Astrocyte (in vitro differentiated cells and primary cell): ENCODE data around the gene PER1. TPM values are rescaled to one million over a fixed set of nuclear protein-coding genes. Genes with fewer than 3 reads are reported as not detected.

Source experiments
- DNase-seq: peaks from one replicate; pipeline ENCODE4 v3.0.0-alpha.2; 2010; ENCODE audit warnings: low read depth
- FAIRE-seq: peaks from 2 replicates; lab custom pipeline; 2011; peaks lifted over from hg19 to GRCh38; lab: Jason Lieb, UNC
- H2AFZ ChIP-seq: 2 replicates; pipeline ENCODE4 v1.6.0; 2012; ENCODE audit warnings: low read depth, low read length, inconsistent platforms
- H3K27ac ChIP-seq: 2 replicates; pipeline ENCODE4 v1.5.1; 2011; ENCODE audit warnings: low read depth, low read length, inconsistent platforms
- H3K27me3 ChIP-seq: 2 replicates; pipeline ENCODE4 v1.6.0; 2011; ENCODE audit warnings: low read length, inconsistent platforms; ENCODE audit not compliant: insufficient read depth
- H3K36me3 ChIP-seq: 2 replicates; pipeline ENCODE4 v1.5.1; 2011; ENCODE audit warnings: low read length, inconsistent platforms; ENCODE audit not compliant: insufficient read depth
- H3K4me1 ChIP-seq: 2 replicates; pipeline ENCODE4 v1.5.1; 2011; ENCODE audit warnings: low read length, inconsistent platforms; ENCODE audit not compliant: insufficient read depth
- H3K4me2 ChIP-seq: 2 replicates; pipeline ENCODE4 v1.6.0; 2012; ENCODE audit warnings: low read length, inconsistent platforms
- H3K4me3 ChIP-seq: 2 replicates; pipeline ENCODE4 v1.5.1; 2011; ENCODE audit warnings: low read depth, mild to moderate bottlenecking, low read length, inconsistent platforms; ENCODE audit not compliant: insufficient read depth
- H3K79me2 ChIP-seq: 2 replicates; pipeline ENCODE4 v1.6.0; 2012; ENCODE audit warnings: mild to moderate bottlenecking, low read length, inconsistent platforms; ENCODE audit not compliant: insufficient read depth
- H3K9ac ChIP-seq: 2 replicates; pipeline ENCODE4 v1.6.0; 2012; ENCODE audit warnings: mild to moderate bottlenecking, low read length, inconsistent platforms
- H3K9me3 ChIP-seq: 2 replicates; pipeline ENCODE4 v1.5.1; 2012; ENCODE audit warnings: low read depth, mild to moderate bottlenecking, low read length, inconsistent platforms; ENCODE audit not compliant: insufficient read depth
- H4K20me1 ChIP-seq: 2 replicates; pipeline ENCODE4 v1.6.0; 2012; ENCODE audit warnings: low read length, inconsistent platforms; ENCODE audit not compliant: insufficient read depth
- H3K27ac Mint-ChIP-seq: one replicate; pipeline ENCODE4 v1.8.0; 2021; ENCODE audit warnings: mild to moderate bottlenecking, mixed read lengths; ENCODE audit not compliant: unreplicated experiment
- H3K27me3 Mint-ChIP-seq: one replicate; pipeline ENCODE4 v1.8.0; 2021; ENCODE audit warnings: low read depth, mixed read lengths; ENCODE audit not compliant: unreplicated experiment
- H3K36me3 Mint-ChIP-seq: one replicate; pipeline ENCODE4 v1.8.0; 2021; ENCODE audit warnings: low read depth, mixed read lengths; ENCODE audit not compliant: unreplicated experiment
- H3K4me1 Mint-ChIP-seq: one replicate; pipeline ENCODE4 v1.8.0; 2021; ENCODE audit warnings: low read depth, mixed read lengths; ENCODE audit not compliant: unreplicated experiment
- H3K4me3 Mint-ChIP-seq: one replicate; pipeline ENCODE4 v1.8.0; 2021; ENCODE audit warnings: mild to moderate bottlenecking, moderate library complexity, mixed read lengths; ENCODE audit not compliant: unreplicated experiment
- H3K9me3 Mint-ChIP-seq: one replicate; pipeline ENCODE4 v1.8.0; 2021; ENCODE audit warnings: mild to moderate bottlenecking, mixed read lengths; ENCODE audit not compliant: unreplicated experiment
- EZH2 ChIP-seq: IDR thresholded peaks from 2 replicates; pipeline ENCODE4 v1.6.1; 2012; ENCODE audit warnings: mild to moderate bottlenecking, low read length, inconsistent platforms; ENCODE audit not compliant: insufficient read depth
- total RNA-seq: library from RNA; stranded (reverse); gene quantifications from 2 replicates; pipeline ENCODE4 v1.2.1, GENCODE V29; 2021
- TF ChIP-seq, protein P1 (sequence below): IDR thresholded peaks from 2 replicates; pipeline ENCODE4 v1.5.1; 2011; ENCODE audit warnings: low read depth, mild to moderate bottlenecking, inconsistent platforms, low read length, moderate library complexity; ENCODE audit not compliant: insufficient read depth

Gene PER1
- total RNA-seq, 1 donor from 2014 or later, result 17.0 TPM

DNA sequence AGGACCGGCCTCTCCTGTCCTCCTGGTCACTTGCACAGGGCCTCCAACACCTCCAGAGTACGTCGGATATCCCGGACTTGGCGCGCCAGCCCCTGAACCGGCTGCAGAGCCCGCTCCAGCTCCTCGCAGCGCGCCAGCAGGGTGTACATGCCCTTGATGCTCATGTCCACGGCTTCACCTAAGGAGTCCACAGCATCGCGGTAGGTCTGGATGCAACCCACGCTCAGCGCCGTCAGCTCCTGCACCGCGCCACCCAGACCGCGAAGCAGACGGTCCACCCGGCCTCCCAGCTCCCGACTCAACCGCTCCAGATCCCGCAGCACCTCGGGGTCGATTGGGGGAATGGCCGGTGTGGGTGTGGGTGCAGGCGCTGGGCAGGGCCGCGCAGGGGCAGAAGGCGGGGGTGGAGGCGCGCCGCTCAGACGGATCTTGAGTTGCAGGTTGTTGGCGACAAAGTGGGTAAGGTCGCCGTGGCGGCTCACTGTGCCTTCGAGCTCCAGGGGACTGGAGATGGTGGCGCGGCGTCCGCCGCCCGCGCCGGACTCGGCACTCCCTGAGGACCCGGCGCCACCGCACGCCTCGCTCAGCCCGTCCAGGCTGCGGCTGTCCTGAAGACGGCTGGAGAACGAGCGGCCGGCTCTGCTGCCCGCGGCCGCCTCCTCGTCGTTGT lies 37.0 kb upstream of the PER1 start:
- Mint-ChIP-seq H3K27me3 (no peaks in the 10 kb centered on the region), H3K9me3 (no peaks in the 10 kb centered on the region), H3K4me1 (no peaks in the 10 kb centered on the region), H3K27ac (peak overlapping the region; percentile 88), H3K4me3 (no peak overlapping the region), H3K36me3 (no peaks in the 10 kb centered on the region)
- Histone ChIP-seq H3K9ac (peak overlapping the region; percentile 85), H3K36me3 (no peaks in the 10 kb centered on the region), H4K20me1 (peaks cover 24% of the 10 kb centered on the region), H3K4me1 (peaks cover 33% of the 10 kb centered on the region), H3K4me2 (peak overlapping the region; percentile 89), H3K79me2 (peaks cover 15% of the 10 kb centered on the region), H2AFZ (peak overlapping the region; percentile 77), H3K9me3 (no peaks in the 10 kb centered on the region), H3K27me3 (no peaks in the 10 kb centered on the region), H3K4me3 (peak overlapping the region; percentile 70), H3K27ac (peak overlapping the region; percentile 73)
- FAIRE-seq (no peak), DNase-seq (no peak)
- no peak for TF ChIP-seq EZH2
- TF ChIP-seq, protein P1, sequence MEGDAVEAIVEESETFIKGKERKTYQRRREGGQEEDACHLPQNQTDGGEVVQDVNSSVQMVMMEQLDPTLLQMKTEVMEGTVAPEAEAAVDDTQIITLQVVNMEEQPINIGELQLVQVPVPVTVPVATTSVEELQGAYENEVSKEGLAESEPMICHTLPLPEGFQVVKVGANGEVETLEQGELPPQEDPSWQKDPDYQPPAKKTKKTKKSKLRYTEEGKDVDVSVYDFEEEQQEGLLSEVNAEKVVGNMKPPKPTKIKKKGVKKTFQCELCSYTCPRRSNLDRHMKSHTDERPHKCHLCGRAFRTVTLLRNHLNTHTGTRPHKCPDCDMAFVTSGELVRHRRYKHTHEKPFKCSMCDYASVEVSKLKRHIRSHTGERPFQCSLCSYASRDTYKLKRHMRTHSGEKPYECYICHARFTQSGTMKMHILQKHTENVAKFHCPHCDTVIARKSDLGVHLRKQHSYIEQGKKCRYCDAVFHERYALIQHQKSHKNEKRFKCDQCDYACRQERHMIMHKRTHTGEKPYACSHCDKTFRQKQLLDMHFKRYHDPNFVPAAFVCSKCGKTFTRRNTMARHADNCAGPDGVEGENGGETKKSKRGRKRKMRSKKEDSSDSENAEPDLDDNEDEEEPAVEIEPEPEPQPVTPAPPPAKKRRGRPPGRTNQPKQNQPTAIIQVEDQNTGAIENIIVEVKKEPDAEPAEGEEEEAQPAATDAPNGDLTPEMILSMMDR, result no peak

DNA sequence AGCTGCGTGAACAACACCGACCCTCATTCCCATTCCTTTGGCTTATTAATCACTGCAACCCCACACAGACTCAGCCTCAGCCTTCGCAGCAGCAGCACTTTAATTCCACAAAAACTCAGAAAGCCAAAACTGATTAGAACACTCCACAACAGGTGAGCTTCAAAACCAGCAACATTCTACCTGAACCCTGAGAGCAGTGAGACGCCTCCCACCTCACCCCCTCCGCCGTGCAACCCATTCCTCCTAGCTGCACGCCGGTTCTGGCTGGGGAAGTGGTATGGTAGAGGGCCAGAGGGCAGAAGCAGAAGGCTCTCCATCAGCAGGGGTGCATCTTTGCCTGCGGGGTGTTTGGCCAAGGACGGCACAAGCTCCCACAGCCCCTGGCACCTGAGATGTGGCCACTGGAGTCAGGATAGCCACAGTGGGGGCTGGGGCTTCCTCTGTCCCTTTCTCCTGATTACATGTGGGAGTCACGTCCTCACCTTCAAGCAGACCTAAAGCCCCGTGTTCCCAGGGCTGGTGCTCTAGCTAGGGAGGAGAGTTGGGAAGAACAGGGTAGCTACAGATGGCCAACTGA lies 36.1 kb upstream of the PER1 start:
- Histone ChIP-seq H3K9me3 (no peaks in the 10 kb centered on the region), H4K20me1 (peaks cover 24% of the 10 kb centered on the region), H2AFZ (no peak overlapping the region), H3K9ac (peak overlapping the region; percentile 85), H3K4me3 (peak overlapping the region; percentile 70), H3K4me2 (peak overlapping the region; percentile 89), H3K27me3 (no peaks in the 10 kb centered on the region), H3K4me1 (peaks cover 33% of the 10 kb centered on the region), H3K27ac (peak overlapping the region; percentile 48), H3K36me3 (no peaks in the 10 kb centered on the region), H3K79me2 (peaks cover 15% of the 10 kb centered on the region)
- Mint-ChIP-seq H3K27ac (peak overlapping the region; percentile 88), H3K9me3 (no peaks in the 10 kb centered on the region), H3K36me3 (no peaks in the 10 kb centered on the region), H3K4me1 (no peaks in the 10 kb centered on the region), H3K27me3 (no peaks in the 10 kb centered on the region), H3K4me3 (no peak overlapping the region)
- TF ChIP-seq, protein P1, result no peak
- no peak for TF ChIP-seq EZH2
- DNase-seq (no peak), FAIRE-seq (no peak)
